Embryonic facial prominence (tissue), 1 donor: Measurements from ENCODE around the gene RIPOR3.
"Not testable (repeated sequence)": the region's sequence is repeated elsewhere in the genome, so short reads cannot be mapped to it uniquely, and the experiment has no call there.

Experiments
- DNase-seq: peaks from one replicate; pipeline ENCODE4 v3.0.0-alpha.2; 2016; ENCODE audit errors: extremely low spot score

RIPOR3 gene

GRCh38 chr20:50554694-50555579 is 136.4 kb downstream of the RIPOR3 start:
- DNase-seq = no peak

GRCh38 chr20:50552979-50553378 is 138.4 kb downstream of the RIPOR3 start:
- no peak for DNase-seq

- DNase-seq = no peak
These were observed 140.1 kb downstream of the RIPOR3 start for GRCh38 chr20:50551288-50551687.

- DNase-seq = no peak
These were observed 140.8 kb downstream of the RIPOR3 start for GRCh38 chr20:50550531-50550930.

DNA sequence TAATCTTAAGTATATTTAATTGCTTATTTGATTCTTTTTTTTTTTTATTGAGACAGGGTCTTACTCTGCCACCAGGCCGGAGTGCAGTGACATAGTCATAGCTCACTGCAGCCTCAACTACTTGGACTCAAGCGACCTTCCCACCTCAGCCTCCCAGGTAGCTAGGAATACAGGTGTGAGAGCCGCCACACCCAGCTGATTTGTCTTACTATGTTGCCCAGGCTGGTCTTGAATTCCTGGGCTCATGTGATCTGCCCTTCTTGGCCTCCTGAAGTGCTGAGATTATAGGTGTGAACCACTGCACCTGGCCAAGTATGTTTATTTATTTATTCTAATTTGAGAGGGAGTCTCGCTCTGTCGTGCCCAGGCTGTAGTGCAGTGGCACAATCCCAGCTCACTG is 142.9 kb downstream of the RIPOR3 start:
- no peak for DNase-seq

- DNase-seq = no peak
These were observed 143.4 kb downstream of the RIPOR3 start for GRCh38 chr20:50547964-50548363.

DNA sequence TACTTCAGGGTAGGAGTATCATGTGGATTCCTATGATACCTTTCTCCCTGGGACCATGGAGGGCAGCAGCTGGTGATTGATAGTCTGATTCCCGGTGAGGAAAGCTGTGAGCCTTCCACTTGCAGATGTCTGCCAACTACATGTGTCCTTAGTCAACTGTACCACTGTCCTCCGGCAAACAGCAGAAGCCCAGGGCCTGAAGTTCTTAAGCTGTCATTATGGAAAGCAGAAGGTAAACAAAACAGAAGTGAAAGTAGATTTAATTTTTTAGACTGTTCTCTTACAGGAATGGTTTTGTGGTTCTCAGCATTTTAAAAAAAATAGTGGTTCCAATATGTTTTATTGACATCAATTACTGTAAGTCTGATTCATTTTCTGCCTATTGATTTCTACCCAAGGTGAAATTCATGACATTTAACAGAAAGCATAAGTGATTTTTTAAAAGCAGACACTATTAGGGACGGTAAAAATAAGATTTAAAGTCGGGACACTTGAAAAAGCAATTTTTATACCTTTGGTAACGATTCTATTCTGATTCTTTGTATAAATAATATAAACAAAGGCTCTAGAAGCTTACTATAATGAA is 144.5 kb downstream of the RIPOR3 start:
- no peak for DNase-seq

DNA sequence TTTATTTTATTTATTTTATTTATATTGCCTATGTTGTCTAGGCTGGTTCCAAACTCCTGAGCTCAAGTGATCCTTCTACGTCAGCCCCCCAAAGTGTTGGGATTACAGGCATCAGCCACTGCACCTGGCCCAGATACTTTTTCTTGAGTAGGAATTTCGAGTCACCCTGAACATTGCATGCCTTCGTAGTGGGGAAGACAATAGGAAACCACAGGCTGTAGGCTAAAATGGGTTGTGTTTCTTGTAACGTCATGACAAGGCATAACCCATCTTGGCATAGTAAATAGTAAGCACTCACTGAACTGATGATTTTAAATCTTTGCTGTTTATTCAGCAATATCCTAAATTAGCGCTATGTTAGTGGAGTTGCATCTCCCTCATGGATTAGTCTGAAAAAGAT is 146.2 kb downstream of the RIPOR3 start:
- DNase-seq = no peak

DNA sequence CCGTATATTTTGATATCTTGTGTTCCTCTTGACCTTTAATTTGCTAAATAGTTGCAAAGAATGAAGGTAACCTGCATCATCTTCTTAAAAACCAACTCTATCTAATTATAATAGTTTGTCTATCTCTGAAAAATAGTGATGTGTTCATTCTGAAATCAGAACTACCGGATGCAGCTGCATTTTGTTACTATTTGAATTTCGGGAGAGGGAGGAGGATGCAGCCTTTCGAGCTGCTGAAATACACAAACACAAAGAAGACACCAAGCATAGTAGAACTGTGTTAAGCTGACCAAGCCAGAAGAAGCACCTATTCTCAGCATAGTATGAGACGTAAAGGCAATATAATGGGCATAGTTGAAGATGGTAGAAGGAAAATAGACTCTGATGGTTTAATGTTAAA is 148.0 kb downstream of the RIPOR3 start:
- no peak for DNase-seq

DNA sequence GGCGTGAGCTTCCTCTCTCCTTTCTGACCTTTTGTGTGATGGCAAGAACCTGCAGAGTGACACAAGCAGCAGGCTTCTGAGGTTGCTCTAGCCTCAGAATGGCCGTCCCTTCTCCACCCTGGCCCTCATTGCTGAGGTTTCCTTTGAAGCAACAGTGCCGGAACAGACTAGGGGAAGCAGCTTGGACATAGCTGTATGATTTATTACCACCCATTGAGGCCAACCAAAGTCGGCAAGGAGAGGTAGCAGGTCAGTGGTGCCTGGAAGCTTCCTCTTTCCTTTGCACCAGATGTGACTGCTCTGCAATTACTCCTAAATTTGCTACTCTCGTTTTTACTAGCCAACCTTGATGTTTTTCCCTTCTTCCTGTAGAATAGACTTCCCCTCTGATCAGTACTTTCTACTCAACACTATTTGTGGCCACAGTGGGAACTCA is 149.7 kb downstream of the RIPOR3 start:
- no peak for DNase-seq

DNA sequence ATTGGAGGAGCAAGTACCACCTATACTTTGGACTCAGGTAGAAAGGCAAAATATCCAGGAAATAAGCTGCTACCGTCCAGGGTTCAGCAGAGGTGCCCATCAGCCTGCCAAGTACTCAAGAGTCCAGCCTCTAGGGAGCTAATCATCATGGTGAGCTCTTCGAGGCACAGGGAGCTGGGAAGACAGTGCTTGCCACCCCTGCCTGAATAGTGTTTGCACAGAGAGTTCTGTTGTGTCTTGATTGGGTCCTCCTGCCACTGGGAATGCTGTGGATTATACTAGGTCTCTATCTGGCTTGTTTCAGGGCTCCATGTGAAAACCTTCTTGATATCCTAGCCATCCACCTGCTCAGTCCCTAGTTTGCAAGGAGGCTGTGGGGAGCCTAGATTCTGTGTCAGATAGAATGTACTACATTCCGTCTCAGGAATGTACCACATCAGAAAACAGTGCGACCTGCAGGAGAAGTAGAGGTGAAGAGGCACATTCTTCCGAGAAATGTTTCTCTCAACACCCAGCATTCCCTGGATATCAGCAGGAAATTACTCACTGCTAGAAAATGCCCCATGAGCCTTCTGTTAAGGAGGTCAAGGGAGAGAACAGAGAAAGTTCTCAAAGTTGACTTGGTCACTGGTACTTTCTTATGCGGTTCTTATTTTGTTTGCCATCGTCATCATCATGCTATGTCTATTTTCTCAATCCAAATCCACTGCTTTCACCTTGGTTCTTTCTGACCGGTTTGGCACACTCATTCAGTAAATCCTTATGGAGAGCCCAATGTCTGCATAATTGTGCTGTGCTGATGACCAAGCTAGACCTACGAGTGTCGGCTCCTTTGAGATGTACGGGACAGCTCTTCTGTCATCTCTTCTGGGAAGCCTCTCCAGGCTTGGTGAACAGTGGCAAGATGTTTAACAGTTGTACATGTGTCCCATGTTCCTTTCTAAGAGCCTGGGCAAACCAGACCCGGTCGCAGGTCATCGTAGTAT is 150.4 kb downstream of the RIPOR3 start:
- no peak for DNase-seq

DNA sequence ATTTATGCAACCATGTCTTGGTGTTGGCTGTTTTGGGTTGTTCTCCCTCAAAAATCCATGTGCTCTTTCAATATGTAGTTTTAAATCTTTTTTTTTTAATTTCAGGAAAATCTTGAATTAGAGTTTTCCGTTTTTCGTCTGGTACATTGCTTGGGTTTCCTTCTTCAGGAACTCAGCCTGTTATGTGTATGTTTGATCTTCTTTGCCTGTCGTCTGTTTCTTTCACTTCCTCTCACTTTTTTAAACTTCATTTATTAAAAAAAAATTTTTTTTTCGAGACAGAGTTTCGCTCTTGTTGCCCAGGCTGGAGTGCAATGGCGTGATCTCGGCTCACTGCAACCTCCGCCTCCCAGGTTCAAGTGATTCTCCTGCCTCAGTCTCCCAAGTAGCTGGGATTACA is 151.5 kb downstream of the RIPOR3 start:
- not testable (repeated sequence) for DNase-seq

- DNase-seq = no peak
These were observed 153.1 kb downstream of the RIPOR3 start for GRCh38 chr20:50538276-50538675.

DNA sequence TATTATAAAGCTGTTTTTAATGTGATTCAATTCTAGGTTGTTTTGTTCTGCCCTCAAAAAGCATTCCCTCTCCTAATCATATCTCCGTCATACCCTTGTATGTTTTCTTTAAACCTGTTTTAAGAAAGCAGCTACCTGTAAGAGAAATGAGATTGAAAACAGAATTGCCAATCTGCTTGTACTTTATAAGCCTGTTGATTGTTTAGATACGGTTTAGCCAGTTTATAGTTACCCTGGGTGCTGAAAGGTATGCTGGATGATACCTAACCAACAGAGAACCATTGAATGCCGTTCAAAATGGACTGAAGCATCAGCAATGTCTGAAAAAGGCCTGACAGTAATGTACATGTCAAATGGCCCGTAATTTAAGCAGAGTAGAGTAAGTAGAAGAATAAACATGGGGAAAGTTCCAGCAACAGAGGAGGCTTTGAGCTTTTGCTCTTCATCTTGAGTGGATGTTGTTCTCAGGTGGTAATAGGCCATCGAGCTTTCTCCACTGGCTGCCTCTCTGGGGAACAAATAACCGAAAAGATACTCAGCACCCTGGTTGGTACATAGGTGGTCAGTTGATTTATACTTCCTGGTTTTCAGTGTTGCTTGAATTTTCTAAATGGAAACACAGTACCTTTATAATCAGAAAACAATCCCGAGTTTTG is 153.7 kb downstream of the RIPOR3 start:
- DNase-seq = no peak

DNA sequence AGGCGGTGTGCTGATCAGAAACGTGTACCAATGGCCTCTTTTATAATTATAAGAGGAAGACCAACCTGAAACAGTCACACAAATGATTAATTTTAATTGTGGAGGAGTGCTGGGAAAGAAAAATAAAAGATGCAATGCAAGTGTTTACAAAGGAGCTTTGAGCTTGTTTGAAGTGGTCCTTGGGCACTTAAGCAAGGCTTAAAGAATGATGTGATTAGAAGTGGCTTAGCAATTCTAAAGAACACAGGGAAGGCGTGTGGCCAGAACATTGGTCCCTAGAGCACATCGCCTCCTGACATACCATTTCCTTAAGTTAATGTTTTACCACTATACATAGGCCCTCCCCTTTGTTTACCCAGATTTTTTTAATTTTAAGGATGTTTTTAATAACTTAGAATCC is 155.0 kb downstream of the RIPOR3 start:
- no peak for DNase-seq
